ENCODE results near the gene RADIL.
A peak's percentile ranks its signal among the peaks of the same experiment; 100 is the strongest.

Gene RADIL

GRCh38 chr7:4792537-4793126 is 90.9 kb downstream of the RADIL start:
- DNase-seq (ENCODE audit: low read depth): no peak

- peak; percentile 55 for DNase-seq (ENCODE audit: low read depth)
These were observed 91.6 kb downstream of the RADIL start for GRCh38 chr7:4791738-4792536.

- DNase-seq (ENCODE audit: low read depth): no peak
These were observed 92.3 kb downstream of the RADIL start for GRCh38 chr7:4791101-4791737.

GRCh38 chr7:4790516-4790991 is 93.0 kb downstream of the RADIL start:
- DNase-seq (ENCODE audit: low read depth): no peak

- DNase-seq (ENCODE audit: low read depth): no peak
These were observed 93.4 kb downstream of the RADIL start for GRCh38 chr7:4790078-4790465.

- DNase-seq (ENCODE audit: low read depth): no peak
These were observed 94.1 kb downstream of the RADIL start for GRCh38 chr7:4789194-4790077.

- DNase-seq (ENCODE audit: low read depth): no peak
These were observed 94.8 kb downstream of the RADIL start for GRCh38 chr7:4788627-4789189.

- DNase-seq (ENCODE audit: low read depth): no peak
These were observed 95.4 kb downstream of the RADIL start for GRCh38 chr7:4787947-4788626.

- DNase-seq (ENCODE audit: low read depth): no peak
These were observed 96.0 kb downstream of the RADIL start for GRCh38 chr7:4787541-4787940.

- no peak for DNase-seq (ENCODE audit: low read depth)
These were observed 97.5 kb downstream of the RADIL start for GRCh38 chr7:4786015-4786414.

GRCh38 chr7:4785371-4785770 is 98.1 kb downstream of the RADIL start:
- DNase-seq (ENCODE audit: low read depth): no peak

GRCh38 chr7:4784799-4785198 is 98.7 kb downstream of the RADIL start:
- no peak for DNase-seq (ENCODE audit: low read depth)

GRCh38 chr7:4783762-4784351 is 99.7 kb downstream of the RADIL start:
- no peak for DNase-seq (ENCODE audit: low read depth)

GRCh38 chr7:4783292-4783652 is 100.2 kb downstream of the RADIL start:
- DNase-seq (ENCODE audit: low read depth): no peak

GRCh38 chr7:4782333-4783291 is 100.9 kb downstream of the RADIL start:
- no peak for DNase-seq (ENCODE audit: low read depth)

GRCh38 chr7:4781366-4782069 is 102.0 kb downstream of the RADIL start:
- no peak for DNase-seq (ENCODE audit: low read depth)

- no peak for DNase-seq (ENCODE audit: low read depth)
These were observed 104.4 kb downstream of the RADIL start for GRCh38 chr7:4779118-4779517.

GRCh38 chr7:4775848-4776623 is 107.5 kb downstream of the RADIL start:
- peak; percentile 20 for DNase-seq (ENCODE audit: low read depth)
